Mucosa of descending colon (tissue), 3 donors: ENCODE data around the gene NDFIP2. TPM values are rescaled to one million over a fixed set of nuclear protein-coding genes. Genes with fewer than 3 reads are reported as not detected.

Source experiments
- ATAC-seq: fragments of 200-7000 bp; cut with Tn5 transposase; one replicate; pipeline ENCODE4 v1.9.1; 2020; ENCODE audit warnings: mild to moderate bottlenecking, moderate library complexity
- DNase-seq, 3 donors: peaks; one replicate each; pipeline ENCODE4 v3.0.0-alpha.2; 2020
- H3K36me3 ChIP-seq: fragments of 200-600 bp; one replicate; pipeline ENCODE4 v1.8.0; 2021; ENCODE audit warnings: low read depth, mild to moderate bottlenecking
- H3K4me1 ChIP-seq: fragments of 200-600 bp; one replicate; pipeline ENCODE4 v1.8.0; 2021; ENCODE audit warnings: low read depth, mild to moderate bottlenecking
- H3K4me3 ChIP-seq: fragments of 200-600 bp; one replicate; pipeline ENCODE4 v1.8.0; 2021; ENCODE audit warnings: mild to moderate bottlenecking
- H3K9me3 ChIP-seq: fragments of 200-600 bp; one replicate; pipeline ENCODE4 v1.8.0; 2021; ENCODE audit warnings: mild to moderate bottlenecking
- CTCF ChIP-seq: fragments of 200-600 bp; IDR thresholded peaks from one replicate; pipeline ENCODE4 v1.8.0; 2022; ENCODE audit warnings: antibody characterized with exemption, mild to moderate bottlenecking
- intact Hi-C, 2 donors: fragments of 100-400 bp; cut with DNase I in 1 of 2; cut with micrococcal nuclease in 1 of 2; formaldehyde crosslinking; loops; one replicate each; pipeline versions ENCODE4 v1.11.0 to v1.11.1; 2022; cut with DNase I, micrococcal nuclease
- total RNA-seq, 3 donors: library from RNA; stranded (reverse); fragmentation: NEBNext Ultra II Directional in 2 of 3; extraction: Animal tissue kit (Norgen Biotek cat#: 25700) in 2 of 3; gene quantifications; one replicate each; pipeline versions ENCODE4 v1.2.1 to v1.2.4, GENCODE V29; 2021 to 2023
- donor health status: DM: no; HTN: no; CAD: no; lungs with moderate emphysema.
- donor health status: DM: no; HTN: no; CAD: no.
- donor health status: DM: no; HTN: yes; CAD: no.

Gene NDFIP2
- total RNA-seq, 3 donors from 2014 or later = 64.9 to 141 (median 136) TPM

GRCh38 chr13:79511611-79512010 lies 30.7 kb downstream of the NDFIP2 start:
- intact Hi-C loops = no loop called here
- TF ChIP-seq CTCF = no peak
- Histone ChIP-seq H3K9me3 (no peaks in the 10 kb centered on the region), H3K36me3 (no peaks in the 10 kb centered on the region), H3K4me1 (no peaks in the 10 kb centered on the region), H3K4me3 (no peak overlapping the region)
- ATAC-seq (no peak), DNase-seq (no peak)

GRCh38 chr13:79512950-79513349 lies 32.0 kb downstream of the NDFIP2 start:
- ATAC-seq = no peak

GRCh38 chr13:79516595-79516994 lies 35.6 kb downstream of the NDFIP2 start:
- TF ChIP-seq CTCF = no peak
- Histone ChIP-seq H3K4me1 (no peaks in the 10 kb centered on the region), H3K9me3 (no peaks in the 10 kb centered on the region), H3K36me3 (no peaks in the 10 kb centered on the region), H3K4me3 (no peak overlapping the region)
- DNase-seq = no peak
- intact Hi-C loops = no loop called here
- ATAC-seq = no peak

More at GRCh38 chr13:79512950-79513349, 32.0 kb downstream of the NDFIP2 start:
- intact Hi-C loops = no loop called here
- Histone ChIP-seq H3K4me3 (no peak overlapping the region), H3K4me1 (no peaks in the 10 kb centered on the region), H3K9me3 (no peaks in the 10 kb centered on the region), H3K36me3 (no peaks in the 10 kb centered on the region)
- DNase-seq = no peak
- TF ChIP-seq CTCF = no peak

- Histone ChIP-seq H3K4me1 (no peaks in the 10 kb centered on the region), H3K9me3 (no peaks in the 10 kb centered on the region), H3K36me3 (no peaks in the 10 kb centered on the region), H3K4me3 (no peak overlapping the region)
- DNase-seq (no peak), ATAC-seq (no peak)
- no peak for TF ChIP-seq CTCF
- intact Hi-C loops = no loop called here
Observed at GRCh38 chr13:79519255-79519654, 38.3 kb downstream of the NDFIP2 start.

- H3K4me1 ChIP-seq = no peaks in the 10 kb centered on the region
- intact Hi-C loops = no loop called here
- peak in 1 of 3 donors; percentile 14 for DNase-seq
- peak; percentile 45 for ATAC-seq
- TF ChIP-seq CTCF = no peak
- H3K4me3 ChIP-seq = no peak overlapping the region
- no peaks in the 10 kb centered on the region for H3K36me3 ChIP-seq
- no peaks in the 10 kb centered on the region for H3K9me3 ChIP-seq
Observed at GRCh38 chr13:79522583-79522982, 41.6 kb downstream of the NDFIP2 start.
